OCI-LY1 (cell line): ENCODE results near the gene MYO18B.

Experiments used
- H2AFZ ChIP-seq: fragments of 200-600 bp; sonication (generic), shearing (Covaris generic); 2 replicates; pipeline ENCODE4 v1.6.0; 2014; ENCODE audit warnings: antibody characterized with exemption, mild to moderate bottlenecking, low read length
- H3F3A ChIP-seq: fragments of 200-600 bp; sonication (generic), shearing (Covaris generic); 2 replicates; pipeline ENCODE4 v1.6.0; 2014; ENCODE audit warnings: mild to moderate bottlenecking, antibody characterized with exemption, low read length, moderate library complexity; ENCODE audit not compliant: insufficient read depth
- H3K27ac ChIP-seq: fragments of 200-600 bp; sonication (generic); 2 replicates; pipeline ENCODE4 v1.5.1; 2014; ENCODE audit warnings: low read length, mixed run types, mild to moderate bottlenecking, low read depth; ENCODE audit not compliant: poor library complexity, severe bottlenecking
- H3K27me3 ChIP-seq: fragments of 200-600 bp; sonication (generic); 2 replicates; pipeline ENCODE4 v1.6.0; 2014; ENCODE audit warnings: antibody characterized with exemption, mild to moderate bottlenecking, low read length, moderate library complexity; ENCODE audit not compliant: insufficient read depth
- H3K36me3 ChIP-seq: fragments of 200-600 bp; sonication (generic); 2 replicates; pipeline ENCODE4 v1.6.1; 2014; ENCODE audit warnings: mild to moderate bottlenecking, antibody characterized with exemption, low read length, moderate library complexity, mixed read lengths; ENCODE audit not compliant: insufficient read depth
- H3K4me1 ChIP-seq: fragments of 200-600 bp; sonication (generic); 2 replicates; pipeline ENCODE4 v1.5.1; 2014; ENCODE audit warnings: mild to moderate bottlenecking, low read length, moderate library complexity; ENCODE audit not compliant: insufficient read depth, severe bottlenecking
- H3K4me2 ChIP-seq: fragments of 200-600 bp; sonication (generic), shearing (Covaris generic); 2 replicates; pipeline ENCODE4 v1.6.1; 2014; ENCODE audit warnings: low read length
- H3K4me3 ChIP-seq: fragments of 200-600 bp; sonication (generic); 2 replicates; pipeline ENCODE4 v1.5.1; 2014; ENCODE audit warnings: low read length, low read depth, mild to moderate bottlenecking, mixed read lengths; ENCODE audit not compliant: poor library complexity, severe bottlenecking
- H3K79me2 ChIP-seq: fragments of 200-600 bp; shearing (Covaris generic); 2 replicates; pipeline ENCODE4 v1.6.1; 2016; ENCODE audit warnings: mixed run types, low read length, mixed read lengths; ENCODE audit not compliant: insufficient read depth
- H3K9ac ChIP-seq: fragments of 200-600 bp; sonication (generic), shearing (Covaris generic); 2 replicates; pipeline ENCODE4 v1.6.1; 2014; ENCODE audit warnings: mild to moderate bottlenecking, low read length, mixed read lengths
- H3K9me2 ChIP-seq: fragments of 200-600 bp; sonication (generic), shearing (Covaris generic); 2 replicates; pipeline ENCODE4 v1.6.1; 2014; ENCODE audit warnings: low read depth, mild to moderate bottlenecking, low read length, mixed read lengths
- H3K9me3 ChIP-seq: fragments of 200-600 bp; shearing (Covaris generic); 2 replicates; pipeline ENCODE4 v1.6.1; 2014; ENCODE audit warnings: low read length, mixed read lengths
- H4K20me1 ChIP-seq: fragments of 200-600 bp; sonication (generic), shearing (Covaris generic); 2 replicates; pipeline ENCODE4 v1.6.0; 2016; ENCODE audit warnings: mild to moderate bottlenecking, low read length; ENCODE audit not compliant: insufficient read depth
- CTCF ChIP-seq: fragments of 200-600 bp; sonication (generic), shearing (Covaris generic); IDR thresholded peaks from 2 replicates; pipeline ENCODE4 v1.5.1; 2017; ENCODE audit warnings: mild to moderate bottlenecking, antibody characterized with exemption, low read length, moderate library complexity, mixed read lengths
- EZH2 ChIP-seq: fragments of 200-600 bp; sonication (generic), shearing (Covaris generic); IDR thresholded peaks from 2 replicates; pipeline ENCODE4 v1.8.0; 2017; ENCODE audit warnings: borderline replicate concordance, mixed run types, mild to moderate bottlenecking, antibody characterized with exemption, low read length, moderate library complexity, mixed read lengths

MYO18B gene

GRCh38 chr22:25745341-25746011 is 3.5 kb downstream of the MYO18B start:
- Histone ChIP-seq H3K4me2 (no peak overlapping the region), H2AFZ (no peak overlapping the region)

GRCh38 chr22:25746012-25746373 is 4.0 kb downstream of the MYO18B start:
- no peak overlapping the region for H3K9ac ChIP-seq
- H3K4me2 ChIP-seq = no peak overlapping the region
- no peaks in the 10 kb centered on the region for H3K4me1 ChIP-seq
- no peaks in the 10 kb centered on the region for H3K27me3 ChIP-seq
- no peak overlapping the region for H2AFZ ChIP-seq
- H3K9me2 ChIP-seq = no peaks in the 10 kb centered on the region
- H3K9me3 ChIP-seq = no peaks in the 10 kb centered on the region
- H4K20me1 ChIP-seq = no peaks in the 10 kb centered on the region
- H3F3A ChIP-seq = no peaks in the 10 kb centered on the region
- no peaks in the 10 kb centered on the region for H3K36me3 ChIP-seq
- no peak overlapping the region for H3K4me3 ChIP-seq
- TF ChIP-seq EZH2 (no peak), CTCF (no peak)
- no peak overlapping the region for H3K27ac ChIP-seq
- no peaks in the 10 kb centered on the region for H3K79me2 ChIP-seq

More at GRCh38 chr22:25745341-25746011, 3.5 kb downstream of the MYO18B start:
- no peak overlapping the region for H3K27ac ChIP-seq
- no peaks in the 10 kb centered on the region for H3F3A ChIP-seq
- H4K20me1 ChIP-seq = no peaks in the 10 kb centered on the region
- no peaks in the 10 kb centered on the region for H3K36me3 ChIP-seq
- no peaks in the 10 kb centered on the region for H3K79me2 ChIP-seq
- H3K4me1 ChIP-seq = no peaks in the 10 kb centered on the region
- TF ChIP-seq EZH2 (no peak), CTCF (no peak)
- H3K9me2 ChIP-seq = no peaks in the 10 kb centered on the region
- no peak overlapping the region for H3K4me3 ChIP-seq
- H3K9ac ChIP-seq = no peak overlapping the region
- H3K9me3 ChIP-seq = no peaks in the 10 kb centered on the region
- no peaks in the 10 kb centered on the region for H3K27me3 ChIP-seq

GRCh38 chr22:25747245-25747944 is 5.4 kb downstream of the MYO18B start:
- H4K20me1 ChIP-seq = no peaks in the 10 kb centered on the region
- no peaks in the 10 kb centered on the region for H3K79me2 ChIP-seq
- no peaks in the 10 kb centered on the region for H3K4me1 ChIP-seq
- no peak overlapping the region for H3K27ac ChIP-seq
- TF ChIP-seq CTCF (no peak), EZH2 (no peak)
- no peak overlapping the region for H2AFZ ChIP-seq
- no peaks in the 10 kb centered on the region for H3K36me3 ChIP-seq
- H3K27me3 ChIP-seq = no peaks in the 10 kb centered on the region
- H3K9me2 ChIP-seq = no peaks in the 10 kb centered on the region
- H3K4me2 ChIP-seq = no peak overlapping the region
- no peaks in the 10 kb centered on the region for H3K9me3 ChIP-seq
- H3K4me3 ChIP-seq = no peak overlapping the region
- no peaks in the 10 kb centered on the region for H3F3A ChIP-seq
- H3K9ac ChIP-seq = no peak overlapping the region
